NT2/D1 (cell line): ENCODE results near the gene CDH4.
A peak's percentile ranks its signal among the peaks of the same experiment; 100 is the strongest.

Experiments used
- DNase-seq: peaks from one replicate; pipeline ENCODE4 v3.0.0-alpha.2; 2011; ENCODE audit warnings: low read depth, low spot score
- H3K27me3 ChIP-seq: 2 replicates; pipeline ENCODE4 v1.6.0; 2011; ENCODE audit warnings: mild to moderate bottlenecking; ENCODE audit not compliant: insufficient read length, insufficient read depth
- H3K36me3 ChIP-seq: 2 replicates; pipeline ENCODE4 v1.6.1; 2011; ENCODE audit warnings: mild to moderate bottlenecking, low read length, mixed read lengths; ENCODE audit not compliant: insufficient read depth, insufficient read length
- H3K4me1 ChIP-seq: 2 replicates; pipeline ENCODE4 v1.5.1; 2011; ENCODE audit not compliant: insufficient read depth, insufficient read length
- H3K4me3 ChIP-seq: 2 replicates; pipeline ENCODE4 v1.5.1; 2011; ENCODE audit warnings: low read depth; ENCODE audit not compliant: insufficient read length
- H3K9ac ChIP-seq: 2 replicates; pipeline ENCODE4 v1.6.0; 2011; ENCODE audit warnings: low read depth; ENCODE audit not compliant: insufficient read length
- H3K9me3 ChIP-seq: 2 replicates; pipeline ENCODE4 v1.5.1; 2011; ENCODE audit warnings: mild to moderate bottlenecking, low read length; ENCODE audit not compliant: insufficient read depth
- SUZ12 ChIP-seq: IDR thresholded peaks from 2 replicates; pipeline ENCODE4 v1.6.1; 2011; ENCODE audit not compliant: insufficient read length, insufficient read depth; ENCODE audit errors: extremely low read depth
- YY1 ChIP-seq: IDR thresholded peaks from 2 replicates; pipeline ENCODE4 v1.6.1; 2011; ENCODE audit not compliant: insufficient read length, insufficient read depth
- ZNF274 ChIP-seq: IDR thresholded peaks from 2 replicates; pipeline ENCODE4 v1.6.1; 2011; ENCODE audit warnings: mild to moderate bottlenecking, low read depth, low read length

CDH4 gene

DNA sequence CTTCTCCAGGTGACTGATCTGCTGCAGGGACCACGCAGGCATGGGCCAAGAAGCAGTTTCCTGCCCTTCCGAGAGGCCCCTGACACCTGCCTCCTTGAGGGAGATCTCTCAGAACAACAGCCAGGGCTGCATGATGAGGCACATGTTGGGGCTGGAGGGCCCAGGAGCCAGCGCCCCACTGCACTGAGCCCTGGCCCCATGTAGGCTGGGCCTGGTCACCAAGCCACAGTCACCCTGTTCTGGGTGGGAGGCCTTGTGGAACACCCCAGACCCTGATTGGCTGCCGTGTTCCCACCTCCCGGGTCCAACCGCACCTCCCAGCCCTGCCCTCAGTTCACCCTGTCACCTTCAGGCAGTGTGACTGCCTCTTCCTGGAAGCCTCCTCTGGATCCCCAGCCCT lies 639.4 kb downstream of the CDH4 start:
- no peak overlapping the region for H3K9ac ChIP-seq
- H3K27me3 ChIP-seq = peaks cover 71% of the 10 kb centered on the region
- peaks cover 3% of the 10 kb centered on the region for H3K4me1 ChIP-seq
- H3K36me3 ChIP-seq = no peaks in the 10 kb centered on the region
- H3K9me3 ChIP-seq = peaks cover 5% of the 10 kb centered on the region; the same call in 1 of the 2 replicates
- TF ChIP-seq ZNF274 = no peak
- no peak for TF ChIP-seq YY1
- no peak for TF ChIP-seq SUZ12
- DNase-seq = no peak
- no peak overlapping the region for H3K4me3 ChIP-seq

DNA sequence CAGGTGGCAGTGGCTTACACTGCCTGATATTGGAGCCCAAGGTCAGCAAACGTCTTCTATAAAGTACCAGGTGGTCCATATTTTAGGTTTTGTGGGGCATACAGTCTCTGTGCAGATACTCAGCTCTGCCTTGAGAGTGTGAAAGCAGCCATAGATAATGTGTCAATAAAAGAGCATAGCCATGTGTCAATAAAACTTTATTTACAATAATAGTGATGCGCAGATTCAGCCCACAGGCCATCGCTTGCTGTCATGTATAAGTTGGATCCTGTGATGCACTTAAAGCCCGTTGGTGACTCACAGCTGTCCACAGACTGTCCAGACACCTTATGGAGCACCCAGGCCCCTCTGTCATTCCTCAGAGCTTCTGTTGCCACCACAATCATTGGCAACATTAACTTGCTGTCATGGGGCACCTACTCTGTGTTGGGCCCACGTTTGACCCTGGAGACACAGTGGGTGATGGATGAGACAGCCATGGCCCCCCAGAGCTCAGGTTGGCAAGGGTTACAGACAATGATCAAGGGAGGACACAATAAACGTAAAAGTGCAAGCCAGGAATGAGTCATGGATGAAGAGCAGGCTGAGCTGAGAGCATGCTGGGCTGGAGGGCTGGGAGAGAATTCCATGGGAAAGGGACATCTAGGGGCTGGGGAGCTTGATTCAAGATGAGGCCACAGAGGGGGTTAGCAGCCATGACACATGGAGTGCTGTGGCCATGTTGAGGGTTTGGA lies 640.0 kb downstream of the CDH4 start:
- Histone ChIP-seq H3K36me3 (no peaks in the 10 kb centered on the region), H3K9ac (no peak overlapping the region), H3K27me3 (peaks cover 77% of the 10 kb centered on the region), H3K9me3 (peaks cover 5% of the 10 kb centered on the region; the same call in 1 of the 2 replicates), H3K4me1 (peaks cover 3% of the 10 kb centered on the region), H3K4me3 (no peak overlapping the region)
- no peak for DNase-seq
- TF ChIP-seq ZNF274 (no peak), SUZ12 (no peak)

GRCh38 chr20:61895016-61895415 lies 643.0 kb downstream of the CDH4 start:
- Histone ChIP-seq H3K9me3 (peaks cover 5% of the 10 kb centered on the region; the same call in 1 of the 2 replicates), H3K36me3 (no peaks in the 10 kb centered on the region), H3K27me3 (peaks cover 77% of the 10 kb centered on the region), H3K4me1 (peaks cover 3% of the 10 kb centered on the region), H3K9ac (no peak overlapping the region), H3K4me3 (no peak overlapping the region)
- no peak for DNase-seq
- TF ChIP-seq ZNF274 = no peak
- no peak for TF ChIP-seq YY1
- TF ChIP-seq SUZ12 = no peak

DNA sequence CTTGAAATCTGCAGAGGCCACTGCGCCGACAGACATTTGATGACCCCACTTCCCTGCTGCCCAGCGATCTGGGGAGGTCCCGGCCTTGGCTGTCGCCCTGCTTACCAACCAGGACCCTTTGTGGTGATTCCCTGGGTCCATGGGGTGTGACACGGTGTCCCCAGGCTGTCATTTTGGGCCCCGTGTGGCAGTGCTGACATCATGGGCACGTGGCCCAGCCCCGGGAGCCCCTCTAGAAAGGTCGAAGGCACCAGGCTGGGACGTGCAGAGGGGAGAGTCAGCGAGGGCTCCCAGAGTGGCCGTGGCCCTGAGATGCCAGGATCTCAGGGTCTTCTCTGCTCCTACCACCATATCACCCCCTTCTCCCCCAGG lies 643.6 kb downstream of the CDH4 start:
- peaks cover 3% of the 10 kb centered on the region for H3K4me1 ChIP-seq
- H3K36me3 ChIP-seq = no peaks in the 10 kb centered on the region
- H3K27me3 ChIP-seq = peaks cover 70% of the 10 kb centered on the region
- no peak for DNase-seq
- no peak for TF ChIP-seq ZNF274
- peaks cover 5% of the 10 kb centered on the region; the same call in 1 of the 2 replicates for H3K9me3 ChIP-seq
- no peak overlapping the region for H3K4me3 ChIP-seq
- no peak overlapping the region for H3K9ac ChIP-seq

DNA sequence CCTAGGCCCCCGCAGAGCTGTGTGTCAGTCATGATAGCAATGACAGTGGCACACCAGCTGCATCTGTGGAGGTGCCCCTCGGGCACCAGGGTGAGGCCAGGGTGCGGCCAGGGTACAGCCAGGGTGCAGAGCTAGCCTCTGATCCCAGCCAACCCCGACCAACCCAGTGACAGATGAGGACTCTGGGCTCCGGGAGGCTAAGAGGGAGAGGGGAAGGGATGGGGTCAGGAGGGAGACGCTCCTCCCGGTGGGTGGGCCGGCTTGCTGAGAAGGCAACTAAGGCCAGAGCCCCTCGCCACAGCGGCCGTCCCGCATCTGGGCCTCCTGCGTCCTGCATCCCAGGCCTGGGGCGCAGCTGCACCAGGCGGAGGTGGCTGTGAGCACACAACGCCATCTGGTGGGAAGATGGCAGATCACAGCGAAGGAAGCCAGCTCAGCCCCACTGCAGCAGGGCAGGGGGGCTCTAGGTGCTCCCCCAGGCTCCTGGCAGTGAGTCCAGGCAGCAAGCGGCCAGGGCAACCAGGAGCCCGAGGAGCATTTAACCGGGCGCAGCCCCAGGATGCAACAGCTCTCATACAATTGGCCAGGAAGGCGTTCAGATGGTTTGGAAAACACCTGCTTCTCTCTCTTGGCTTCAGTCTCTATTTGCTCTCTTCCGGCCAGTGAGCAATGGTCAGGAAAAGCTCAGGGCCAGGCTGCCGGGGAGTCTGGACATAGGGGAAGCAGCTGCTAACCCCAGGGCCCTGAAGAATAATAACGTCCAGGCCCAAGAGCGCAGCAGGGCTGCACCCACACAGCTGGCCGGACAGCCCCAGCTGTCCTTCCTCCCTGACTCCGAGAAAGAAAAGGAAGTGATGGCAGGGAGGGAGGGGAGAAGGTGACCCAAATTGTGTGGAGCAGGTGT lies 644.2 kb downstream of the CDH4 start:
- Histone ChIP-seq H3K27me3 (peaks cover 65% of the 10 kb centered on the region), H3K4me1 (peaks cover 3% of the 10 kb centered on the region), H3K4me3 (no peak overlapping the region), H3K36me3 (no peaks in the 10 kb centered on the region), H3K9me3 (peaks cover 5% of the 10 kb centered on the region; the same call in 1 of the 2 replicates), H3K9ac (no peak overlapping the region)
- peak; percentile 30 for DNase-seq
- no peak for TF ChIP-seq YY1
- TF ChIP-seq ZNF274 = no peak
- TF ChIP-seq SUZ12 = no peak

DNA sequence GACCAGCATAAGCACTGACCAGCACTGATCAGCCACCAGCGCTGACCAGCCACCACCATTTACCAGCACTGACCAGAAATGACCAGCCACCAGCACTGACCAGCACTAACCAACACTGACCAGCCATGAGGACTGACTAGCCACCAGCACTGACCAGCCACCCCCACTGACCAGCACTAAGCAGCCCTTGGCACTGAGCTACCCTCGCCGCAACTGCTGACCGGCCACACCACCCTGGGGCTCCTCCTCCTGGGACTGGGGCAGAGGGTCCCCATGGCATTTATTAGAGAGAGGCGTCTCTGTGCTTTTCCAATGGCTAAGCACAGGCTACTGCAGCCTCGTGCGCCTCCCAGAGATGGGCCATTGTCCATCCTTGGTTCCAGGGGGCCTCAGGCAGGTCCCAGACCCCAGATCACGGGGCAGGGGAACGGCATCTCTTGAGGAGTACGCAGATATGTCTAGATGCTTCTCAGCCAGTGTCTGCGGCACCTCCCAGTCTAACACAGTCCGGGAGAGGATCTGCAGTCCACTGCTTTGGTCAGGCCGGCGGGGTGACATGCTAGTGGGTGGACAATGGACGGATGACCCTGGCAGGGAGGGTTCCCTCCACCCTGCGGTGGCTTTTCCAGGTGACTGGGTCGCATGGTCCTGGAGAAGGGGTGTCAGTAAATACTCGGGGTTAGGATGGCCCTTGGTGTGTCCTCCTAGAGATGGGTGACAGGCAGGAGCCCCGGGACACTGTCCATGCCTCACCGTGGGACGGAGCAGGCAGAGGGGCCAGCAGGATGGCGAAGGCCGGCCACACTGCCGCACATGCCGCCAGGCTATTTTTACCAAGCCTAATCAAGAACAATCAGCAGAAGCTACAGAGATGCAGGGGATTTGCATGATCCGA lies 645.6 kb downstream of the CDH4 start:
- peaks cover 52% of the 10 kb centered on the region for H3K27me3 ChIP-seq
- no peak for DNase-seq
- H3K36me3 ChIP-seq = no peaks in the 10 kb centered on the region
- no peak for TF ChIP-seq YY1
- H3K9me3 ChIP-seq = no peaks in the 10 kb centered on the region
- no peak overlapping the region for H3K4me3 ChIP-seq
- H3K4me1 ChIP-seq = peaks cover 7% of the 10 kb centered on the region
- H3K9ac ChIP-seq = no peak overlapping the region

- Histone ChIP-seq H3K9ac (no peak overlapping the region), H3K27me3 (peaks cover 51% of the 10 kb centered on the region)
Measured at GRCh38 chr20:61898405-61898804, 646.3 kb downstream of the CDH4 start.

More at GRCh38 chr20:61898405-61898804, 646.3 kb downstream of the CDH4 start:
- no peak for TF ChIP-seq ZNF274
- no peak for TF ChIP-seq YY1
- no peak for TF ChIP-seq SUZ12
- Histone ChIP-seq H3K4me1 (peaks cover 7% of the 10 kb centered on the region), H3K9me3 (no peaks in the 10 kb centered on the region), H3K4me3 (no peak overlapping the region), H3K36me3 (no peaks in the 10 kb centered on the region)
- DNase-seq = no peak
